ENCODE data around the gene MPZL1. TPM values are rescaled to one million over a fixed set of nuclear protein-coding genes. Genes with fewer than 3 reads are reported as not detected.

MPZL1 gene
- total and polyA plus RNA-seq, 2 of the 13 experiments (the other 11 are each of a cell fraction or from before 2014, with no cell fraction given): 38.0 to 68.7 TPM

- TF ChIP-seq ZNF691 (CRISPR knock-in tag; IDR thresholded peaks at IDR 0.05; ENCODE audit: borderline replicate concordance, low read depth) (peak; percentile 83; the same call in 1 of the 2 replicates), MXD4 (CRISPR knock-in tag; IDR thresholded peaks at IDR 0.05) (peak; percentile 71; the same call in 1 of the 2 replicates), DNMT3B (CRISPR knock-in tag; conservative IDR thresholded peaks at IDR 0.05) (no peak), PCBP1 (IDR thresholded peaks at IDR 0.05; ENCODE audit: borderline replicate concordance, low read depth, low read length) (0 out of 2 replicates have a peak, but pooled peaks have one; percentile 56), FUBP1 (CRISPR knock-in tag; IDR thresholded peaks at IDR 0.05; ENCODE audit: borderline replicate concordance) (no peak), CCDC6 (CRISPR knock-in tag; IDR thresholded peaks at IDR 0.05) (no peak; the same call in 1 of the 2 replicates), PHF5A (CRISPR knock-in tag; IDR thresholded peaks at IDR 0.05; ENCODE audit: low read depth, unreplicated experiment) (no peak), ZNF761 (CRISPR knock-in tag; conservative IDR thresholded peaks at IDR 0.05) (0 out of 2 replicates have a peak, but pooled peaks have one; percentile 47), REXO4 (CRISPR knock-in tag; IDR thresholded peaks at IDR 0.05; ENCODE audit: borderline replicate concordance) (no peak), TFE3 (CRISPR knock-in tag; IDR thresholded peaks at IDR 0.05) (peak; percentile 54), ZNF414 (CRISPR knock-in tag; IDR thresholded peaks at IDR 0.05) (0 out of 2 replicates have a peak, but pooled peaks have one; percentile 57), PHF20 (CRISPR knock-in tag; IDR thresholded peaks at IDR 0.05) (no peak; the same call in 1 of the 2 replicates), KDM6A (CRISPR knock-in tag; IDR thresholded peaks at IDR 0.05; ENCODE audit: low read depth) (no peak), ZNF879 (CRISPR knock-in tag; IDR thresholded peaks at IDR 0.05) (no peak; the same call in 1 of the 2 replicates), HMGXB3 (CRISPR knock-in tag; IDR thresholded peaks at IDR 0.05; ENCODE audit: borderline replicate concordance) (no peak), ZNF562 (CRISPR knock-in tag; IDR thresholded peaks at IDR 0.05; ENCODE audit: borderline replicate concordance) (no peak)
These were observed 7.2 kb upstream of the MPZL1 start (continued) for GRCh38 chr1:167714439-167715156.
